ENCODE data around the gene TOMM70.

- TF ChIP-seq CTCF (IDR thresholded peaks at IDR 0.05; ENCODE audit: insufficient read depth, low read length, poor library complexity, severe bottlenecking) = no peak
- TF ChIP-seq EZH2phosphoT487 (conservative IDR thresholded peaks at IDR 0.05; ENCODE audit: low read length) = no peak
These were observed 6.3 kb upstream of the TOMM70 start for GRCh38 chr3:100407164-100407563.

Measured in SU-DHL-6 (cell line).